ENCODE results near the gene UNC93A.
"Not testable (repeated sequence)": the region's sequence is repeated elsewhere in the genome, so short reads cannot be mapped to it uniquely, and the experiment has no call there.

The UNC93A gene

DNA sequence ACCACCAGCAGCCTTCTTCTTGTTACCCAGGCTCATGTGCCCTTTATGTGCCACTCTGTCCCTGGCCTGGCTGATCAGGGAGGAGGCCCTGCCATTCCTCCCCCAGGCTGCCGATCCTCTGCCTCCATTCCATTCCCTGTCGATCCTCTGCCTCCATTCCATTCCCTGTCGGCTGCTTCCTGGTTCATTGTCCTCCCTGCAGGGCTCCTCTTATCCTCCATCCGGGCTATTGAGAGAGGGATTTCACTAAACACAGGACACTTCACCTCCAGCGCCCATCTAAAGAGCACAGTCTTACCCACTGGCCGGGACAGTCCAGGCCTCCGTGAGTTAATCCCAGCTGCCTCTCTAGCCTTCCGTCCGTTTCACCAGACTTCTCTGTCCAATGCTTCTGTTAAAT, 26.1 kb downstream of the UNC93A start:
- DNase-seq: no peak

DNA sequence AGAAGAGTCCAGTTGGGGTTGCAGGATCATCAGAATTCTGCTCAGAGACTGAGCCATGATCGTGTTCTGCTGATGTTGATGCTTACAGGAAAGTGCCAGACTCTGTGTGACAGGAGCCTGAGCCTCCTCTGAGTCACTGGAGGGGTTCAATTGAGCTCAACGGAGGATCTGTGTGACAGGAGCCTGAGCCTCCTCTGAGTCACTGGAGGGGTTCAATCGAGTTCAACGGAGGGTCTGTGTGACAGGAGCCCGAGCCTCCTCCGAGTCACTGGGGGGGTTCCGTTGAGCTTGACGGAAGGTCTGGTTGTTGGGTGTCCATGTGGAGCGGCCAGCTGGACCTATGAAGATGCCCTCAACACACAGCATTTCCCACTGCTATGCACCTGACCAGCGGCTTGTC, 27.2 kb downstream of the UNC93A start:
- DNase-seq: not testable (repeated sequence)

DNA sequence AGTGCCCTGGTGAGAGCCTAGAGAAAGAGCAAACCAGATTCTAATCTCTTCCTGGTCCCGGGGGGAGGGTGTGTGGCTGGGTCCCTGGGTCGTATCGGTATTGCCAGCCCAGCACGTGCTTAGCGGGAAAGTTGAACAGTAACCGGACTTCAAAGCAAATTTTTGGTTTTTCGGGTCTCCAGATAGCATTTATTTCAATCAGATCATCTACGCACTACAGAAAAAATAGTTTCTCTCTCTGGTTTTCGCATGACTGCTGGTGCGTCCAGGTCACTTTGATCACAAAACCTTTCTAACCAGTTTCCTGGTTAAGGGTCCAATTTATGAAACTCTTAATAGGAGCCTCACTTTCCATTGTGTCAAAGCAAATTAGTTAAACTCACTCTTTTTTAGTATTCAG, 27.7 kb downstream of the UNC93A start:
- not testable (repeated sequence) for DNase-seq

DNA sequence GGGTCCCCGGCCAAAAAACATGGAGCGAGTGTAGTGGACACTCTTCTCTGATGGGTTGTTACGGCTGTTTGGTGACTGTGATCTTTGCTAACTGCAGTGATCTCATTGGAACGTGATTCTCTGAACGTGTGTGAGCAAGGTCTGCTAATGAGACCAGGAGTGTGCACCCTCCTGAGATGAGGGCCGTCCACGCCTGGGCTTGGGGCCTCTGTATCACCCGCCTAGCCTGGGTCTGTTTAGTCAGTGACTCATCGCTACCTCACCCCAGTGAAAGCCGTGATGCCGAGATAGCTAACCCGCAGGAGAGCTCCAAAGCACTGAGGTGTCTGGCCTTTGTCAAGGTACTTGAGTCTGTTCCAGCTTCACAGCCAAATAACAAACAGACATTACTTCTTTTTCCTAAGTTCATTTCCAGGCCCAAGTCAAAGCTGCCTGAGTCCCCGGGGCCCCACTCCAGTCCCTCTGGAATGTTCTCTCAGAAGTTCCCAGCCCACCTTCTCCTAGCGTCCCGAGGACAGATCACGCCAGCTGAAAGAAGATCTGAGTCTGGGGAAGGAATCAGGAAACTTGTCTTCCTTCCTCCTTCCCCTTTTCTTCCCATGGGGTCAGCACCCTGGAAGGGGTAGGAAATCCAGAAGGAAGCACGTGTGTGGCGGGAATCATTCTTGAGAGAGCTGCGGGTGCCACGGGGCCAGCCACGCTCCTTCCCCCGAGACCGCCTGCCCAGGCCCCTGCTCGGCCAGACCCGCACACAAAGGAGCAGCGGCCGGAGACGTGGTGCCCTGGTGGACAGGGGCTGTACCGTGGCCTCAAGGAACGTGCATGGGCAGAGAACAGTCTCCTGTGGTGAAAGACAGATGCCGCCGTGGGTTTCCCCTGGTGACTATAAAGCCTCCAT, 29.0 kb downstream of the UNC93A start:
- not testable (repeated sequence) for DNase-seq

DNA sequence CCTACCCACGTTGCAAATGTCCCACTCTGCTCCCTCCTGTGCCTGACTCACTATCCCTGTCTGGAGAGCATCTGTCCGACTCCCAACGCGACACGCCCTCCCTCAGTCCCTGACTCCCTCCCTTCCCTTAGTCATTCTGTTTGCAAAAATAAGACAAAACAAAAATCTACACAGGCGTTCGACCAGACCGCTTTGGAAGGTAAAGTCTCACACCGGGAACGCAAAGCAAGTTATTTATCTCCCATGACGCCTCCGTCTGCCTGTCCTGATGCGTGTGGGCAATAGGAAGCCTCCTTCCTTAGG, 29.6 kb downstream of the UNC93A start:
- not testable (repeated sequence) for DNase-seq

DNA sequence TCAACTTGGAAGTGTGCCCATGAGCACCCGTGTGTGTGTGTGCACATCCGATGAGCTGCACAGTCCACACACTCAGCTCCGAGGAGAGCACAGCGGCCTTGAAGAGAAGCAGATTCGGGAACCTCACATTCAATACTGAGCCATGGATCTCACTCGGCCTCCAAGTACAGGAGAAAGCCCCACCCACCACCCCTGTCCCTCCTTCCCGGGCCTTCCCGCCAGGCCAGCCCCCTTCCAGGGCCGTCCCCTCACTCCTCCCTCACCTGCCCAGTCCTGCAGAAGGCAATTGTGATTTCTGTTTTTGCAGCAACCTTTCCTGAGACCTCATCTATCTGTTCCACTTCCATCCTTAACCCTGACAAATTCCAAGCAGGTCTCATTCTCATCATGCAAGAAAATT, 30.1 kb downstream of the UNC93A start:
- not testable (repeated sequence) for DNase-seq

DNA sequence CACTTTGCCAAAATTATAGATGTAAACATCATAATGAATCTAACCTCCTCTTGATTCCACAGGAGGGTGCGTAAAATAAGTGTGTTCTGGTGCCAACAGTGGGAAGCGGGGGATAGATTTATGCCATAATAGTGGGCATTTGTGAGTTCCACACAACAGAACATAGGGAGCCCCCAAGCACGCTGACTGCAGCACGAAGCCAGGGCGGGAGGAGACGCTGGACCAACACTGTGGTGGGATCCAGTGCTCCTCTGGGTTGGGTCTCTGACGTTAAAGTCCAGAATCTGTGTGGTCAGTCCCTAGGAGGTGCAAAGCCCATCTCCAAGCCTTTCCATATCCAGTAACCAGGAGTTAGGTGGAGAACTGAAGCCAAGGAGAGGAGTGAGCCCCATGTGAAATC, 32.0 kb downstream of the UNC93A start:
- DNase-seq: no peak

DNA sequence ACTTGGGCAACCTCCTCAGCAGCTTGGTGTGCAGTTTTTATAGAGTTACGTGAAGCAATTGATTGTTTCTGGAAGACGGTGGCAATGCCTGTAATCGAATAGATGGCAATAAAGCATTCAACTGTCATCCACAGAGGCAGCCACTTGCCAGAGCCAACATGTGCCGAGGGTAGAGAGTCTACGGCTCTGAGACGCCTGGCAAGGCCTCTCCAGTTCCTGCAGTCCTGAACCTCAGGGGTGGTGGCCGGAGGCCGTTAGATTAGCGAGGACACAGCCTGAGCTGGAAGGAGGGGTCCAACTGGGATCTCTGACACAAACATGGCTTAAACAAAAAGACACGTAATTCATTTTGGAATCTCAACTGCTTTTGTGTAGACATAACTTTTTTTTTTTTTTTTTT, 33.0 kb downstream of the UNC93A start:
- DNase-seq: no peak

DNA sequence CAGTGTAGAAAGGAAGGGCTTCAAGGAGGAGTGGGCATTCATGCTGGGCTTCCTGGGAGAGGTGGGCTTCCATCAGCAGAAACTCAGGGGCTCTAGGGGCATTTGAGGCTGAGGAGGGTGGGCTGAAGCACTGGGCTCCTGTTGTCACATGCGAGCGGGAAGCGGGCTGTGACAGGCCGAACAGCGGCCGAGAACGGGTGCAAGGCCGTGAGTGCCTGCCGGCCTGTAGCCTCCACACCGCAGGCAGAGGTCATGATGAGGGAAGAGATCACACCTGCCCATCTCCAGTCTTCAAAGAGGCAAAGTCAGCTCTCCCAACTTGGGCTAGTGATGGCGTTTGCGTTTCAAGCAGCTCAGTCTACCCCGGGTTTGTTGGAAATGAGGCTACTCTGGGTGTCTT, 34.7 kb downstream of the UNC93A start:
- no peak for DNase-seq

DNA sequence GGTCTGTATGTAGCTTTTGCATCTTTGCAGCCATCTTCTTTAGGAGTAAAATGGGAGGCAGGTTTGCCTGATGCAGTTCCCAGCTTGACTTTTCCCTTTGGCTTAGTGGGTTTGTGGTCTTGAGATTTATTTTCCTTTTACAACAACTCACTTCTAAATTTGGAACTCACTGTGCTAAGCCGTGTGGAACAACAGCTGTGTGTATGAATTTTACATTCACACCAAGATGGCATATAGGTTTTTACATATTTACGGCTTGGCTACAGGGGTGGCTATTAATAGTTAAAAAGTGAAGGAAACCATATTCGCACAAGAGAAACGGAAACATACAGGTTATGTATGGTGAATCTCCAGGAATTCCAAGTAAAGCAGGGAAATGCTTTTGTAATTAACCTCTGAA, 36.3 kb downstream of the UNC93A start:
- DNase-seq: no peak

DNA sequence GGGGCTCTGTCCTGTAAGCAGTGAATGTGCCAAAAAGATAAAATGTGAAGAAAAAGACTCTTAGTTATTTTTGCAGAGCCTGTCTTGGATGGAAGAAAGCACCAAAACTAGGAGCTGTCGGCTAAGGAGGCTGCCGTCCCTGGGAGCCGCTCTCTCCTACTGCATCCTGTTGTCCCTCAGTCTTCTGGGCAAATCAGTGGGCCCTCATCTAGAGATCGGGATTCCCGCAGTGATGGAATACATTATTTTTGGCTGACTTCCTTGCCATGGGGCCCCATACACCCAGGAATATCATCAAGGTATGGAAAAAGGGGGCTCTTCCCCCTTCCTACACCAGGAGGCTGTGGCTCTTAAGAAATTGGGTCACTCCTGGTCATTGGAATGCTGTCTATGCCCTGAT, 37.0 kb downstream of the UNC93A start:
- no peak for DNase-seq

DNA sequence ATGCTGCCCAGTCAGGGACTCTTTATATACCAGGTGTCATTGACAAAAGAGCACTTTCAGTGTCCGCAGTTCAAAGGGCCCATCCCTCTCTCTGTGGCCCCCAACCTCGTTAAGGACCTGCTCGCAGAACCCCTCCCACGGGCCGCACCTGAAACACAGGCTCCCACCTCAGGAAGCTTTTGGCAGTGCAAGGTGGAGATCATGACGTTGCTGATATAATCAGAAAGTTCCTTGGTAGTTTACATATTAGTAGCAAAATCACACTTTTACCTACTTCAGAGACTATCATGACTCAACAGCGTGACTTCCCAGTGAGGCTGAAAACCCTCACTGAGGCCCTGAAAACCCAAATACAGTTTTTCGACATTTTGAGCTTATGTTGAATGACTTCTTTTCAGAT, 37.9 kb downstream of the UNC93A start:
- DNase-seq: no peak

DNA sequence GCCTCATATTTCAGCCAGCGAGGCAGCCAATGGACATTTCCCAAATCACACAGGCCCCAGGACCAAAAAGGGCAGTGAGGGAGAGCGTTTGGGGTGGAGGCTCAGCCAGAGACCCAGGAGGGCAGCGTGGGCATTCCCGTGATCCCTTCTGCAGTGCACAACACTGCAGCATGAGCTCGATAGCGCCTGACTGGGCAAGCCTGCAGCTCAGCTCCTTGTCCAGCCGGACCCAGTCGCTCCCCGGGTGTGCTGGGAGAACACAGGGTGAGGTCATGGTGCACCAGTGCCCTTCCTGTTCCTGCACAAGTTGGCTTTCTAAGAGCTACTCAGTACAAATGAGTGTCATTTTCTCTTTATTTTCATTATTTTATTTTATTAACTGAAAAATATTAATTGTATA, 39.6 kb downstream of the UNC93A start:
- no peak for DNase-seq

DNA sequence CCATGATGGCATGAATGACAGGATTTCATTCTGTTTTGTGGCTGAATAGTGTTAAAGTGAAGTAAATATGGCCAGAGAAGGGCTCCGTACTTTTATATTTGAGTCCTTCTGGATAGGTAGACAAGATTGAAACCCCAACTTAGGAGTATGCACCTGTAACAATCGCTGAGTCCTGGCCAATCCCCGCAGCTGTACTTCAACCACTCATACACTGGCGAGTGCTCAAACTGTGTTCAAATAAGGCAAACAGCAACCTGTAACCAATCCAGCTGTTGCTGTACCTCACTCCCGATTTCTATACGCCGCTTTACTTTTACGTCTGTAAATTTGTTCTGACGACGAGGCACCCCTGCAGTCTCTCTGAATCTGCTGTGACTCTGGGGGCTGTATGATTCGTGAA, 40.5 kb downstream of the UNC93A start:
- DNase-seq: no peak

DNA sequence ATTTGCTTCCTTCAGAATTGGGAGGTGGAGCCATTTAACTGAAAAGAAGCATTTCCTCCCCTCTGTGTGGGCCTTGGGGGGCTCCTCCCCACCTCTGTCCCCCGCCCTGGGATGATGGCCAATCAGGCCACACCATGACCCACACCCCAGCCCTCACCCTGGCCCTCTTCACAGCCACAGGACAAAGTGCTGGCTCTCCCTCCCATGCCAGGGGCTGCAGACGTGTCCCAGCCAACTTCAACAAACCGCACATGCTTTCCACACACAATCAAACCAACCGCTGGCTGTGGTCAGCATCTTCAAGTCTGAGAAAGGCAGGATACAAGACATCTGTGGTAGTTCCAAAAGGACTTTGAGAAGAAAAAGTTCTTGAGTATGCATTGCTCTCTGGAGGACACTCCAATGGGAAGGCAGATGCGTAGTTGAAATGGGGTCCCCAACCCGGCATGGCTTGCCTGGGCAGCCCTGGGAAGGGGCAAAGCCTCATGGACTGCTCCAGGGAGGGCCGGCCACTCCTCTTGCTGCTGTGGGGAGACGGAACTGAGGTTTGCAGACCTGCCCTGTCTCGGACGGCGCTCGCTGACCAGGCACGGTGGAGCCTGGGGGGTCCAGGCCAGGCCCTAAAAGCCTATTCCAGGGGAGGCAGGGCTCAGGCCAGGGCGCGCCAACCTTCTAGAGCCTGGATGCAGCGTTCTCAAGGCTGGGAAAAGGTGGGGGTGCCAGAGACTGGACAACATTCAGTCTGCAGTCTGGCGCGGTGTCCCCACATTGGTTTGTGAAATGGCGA, 45.9 kb downstream of the UNC93A start:
- DNase-seq: no peak

DNA sequence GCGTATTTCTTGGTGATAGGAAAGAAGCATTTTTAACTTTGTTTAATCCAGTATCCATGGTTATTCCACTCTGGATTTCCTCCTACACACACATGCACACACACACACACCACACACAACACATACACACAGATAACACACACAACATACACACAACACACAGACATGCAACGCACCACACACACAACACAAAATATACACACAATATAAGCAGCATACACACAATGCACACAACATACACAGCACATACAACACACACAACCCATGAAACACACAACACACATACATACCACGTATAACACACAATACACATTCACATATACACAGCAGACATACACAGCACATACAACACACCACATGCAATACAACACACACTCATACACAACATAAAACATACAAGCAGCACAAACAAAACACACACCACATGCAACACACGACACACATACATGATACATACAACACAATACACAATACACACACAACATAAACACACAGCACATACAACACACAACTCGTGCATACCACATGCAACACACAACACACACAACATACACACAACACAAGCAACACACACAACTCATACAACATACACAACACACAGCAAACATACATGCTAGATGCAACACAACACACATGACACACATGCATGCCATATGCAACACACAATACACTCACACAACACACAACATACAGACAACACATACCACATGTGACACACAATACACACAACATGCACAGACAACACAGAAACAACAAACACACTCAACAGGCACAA, 46.7 kb downstream of the UNC93A start:
- no peak for DNase-seq

DNA sequence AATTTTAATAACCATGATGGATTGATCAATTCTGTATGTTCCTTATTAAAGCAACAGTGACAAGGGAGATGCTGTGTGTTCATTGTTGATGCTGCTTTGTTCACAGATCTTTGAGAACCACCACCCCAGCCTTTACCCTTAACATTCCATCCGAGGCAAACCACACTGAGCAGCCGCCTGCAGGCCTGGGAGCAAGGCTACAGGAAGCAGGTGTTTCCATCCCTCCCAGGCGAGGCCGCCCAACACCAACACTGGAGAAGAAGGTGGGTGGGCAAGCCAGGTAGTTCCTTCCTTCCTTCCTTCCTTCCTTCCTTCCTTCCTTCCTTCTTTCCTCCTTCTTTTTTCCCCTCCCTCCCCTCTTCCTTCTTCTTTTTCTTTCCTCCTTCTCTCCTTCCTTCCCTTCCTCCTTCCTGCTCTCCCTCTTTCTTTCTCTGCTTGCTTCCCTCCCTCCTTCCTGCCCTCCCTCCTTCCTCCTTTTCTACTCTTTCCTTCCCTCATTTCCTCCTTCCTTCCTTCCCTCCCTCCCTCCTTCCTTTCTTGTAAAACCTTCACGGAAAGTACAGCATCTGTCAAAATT, 47.5 kb downstream of the UNC93A start:
- no peak for DNase-seq

DNA sequence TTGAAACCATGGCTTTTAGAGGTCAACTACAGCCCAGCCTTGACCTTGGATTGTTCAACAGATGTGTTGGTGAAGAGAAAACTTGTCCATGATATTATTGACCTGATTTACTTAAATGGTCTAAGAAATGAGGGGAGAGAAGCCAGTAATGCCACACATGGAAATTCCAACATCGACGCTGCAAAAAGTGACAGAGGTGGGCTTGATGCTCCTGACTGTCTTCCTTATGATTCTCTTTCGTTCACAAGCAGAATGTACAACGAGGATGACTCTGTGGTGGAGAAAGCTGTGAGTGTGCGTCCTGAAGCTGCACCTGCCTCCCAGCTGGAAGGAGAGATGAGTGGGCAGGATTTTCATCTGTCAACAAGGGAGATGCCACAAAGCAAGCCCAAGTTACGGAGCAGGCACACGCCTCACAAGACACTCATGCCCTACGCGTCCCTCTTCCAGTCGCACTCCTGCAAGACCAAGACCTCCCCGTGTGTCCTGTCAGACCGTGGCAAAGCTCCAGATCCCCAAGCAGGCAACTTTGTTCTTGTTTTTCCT, 50.0 kb downstream of the UNC93A start:
- peak; percentile 53 for DNase-seq

DNA sequence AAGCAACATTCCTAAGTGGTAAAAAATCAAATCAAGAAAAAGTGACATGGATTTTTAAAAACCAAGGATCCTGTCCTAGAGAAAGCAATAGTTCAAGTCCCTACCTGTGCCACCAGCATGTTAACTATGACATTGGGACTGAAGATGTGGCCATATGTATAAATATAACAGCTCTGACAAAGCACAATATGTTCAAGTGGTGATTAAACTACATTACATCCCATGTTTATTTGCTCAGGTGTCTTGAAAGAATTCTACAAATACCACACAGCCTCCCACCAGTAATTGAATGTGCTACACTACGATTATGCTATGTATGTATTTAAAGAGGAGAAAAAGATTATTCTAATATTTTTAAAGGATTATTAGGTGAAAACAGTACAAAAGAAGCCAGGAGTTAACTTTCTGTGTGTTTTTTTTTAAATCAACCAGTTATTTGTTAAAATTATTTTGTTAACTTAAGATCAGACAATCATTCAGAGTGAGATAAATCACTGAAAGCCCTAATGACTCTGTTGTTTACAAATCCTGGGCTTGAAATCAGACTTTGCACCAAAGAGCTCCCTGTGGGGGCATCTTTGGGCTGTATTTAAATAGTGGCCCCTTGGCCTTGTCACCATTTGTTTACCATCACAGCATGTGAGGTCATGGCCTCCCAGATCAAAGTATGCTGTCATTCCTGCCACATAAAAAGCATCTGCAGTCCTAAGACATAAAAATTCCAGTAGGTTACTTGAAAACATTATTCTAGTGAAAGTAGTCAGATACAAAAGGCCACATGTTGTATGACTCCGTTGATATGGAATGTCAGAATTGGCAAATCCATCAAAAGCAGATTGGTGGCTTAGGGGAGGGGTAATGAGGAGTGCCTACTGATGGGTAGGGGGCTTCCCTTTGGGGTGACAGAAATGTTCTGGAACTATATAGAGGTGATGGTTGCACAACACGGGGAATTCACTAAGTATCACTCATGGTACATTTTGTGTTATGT, 50.8 kb downstream of the UNC93A start:
- peak; percentile 40 for DNase-seq

DNA sequence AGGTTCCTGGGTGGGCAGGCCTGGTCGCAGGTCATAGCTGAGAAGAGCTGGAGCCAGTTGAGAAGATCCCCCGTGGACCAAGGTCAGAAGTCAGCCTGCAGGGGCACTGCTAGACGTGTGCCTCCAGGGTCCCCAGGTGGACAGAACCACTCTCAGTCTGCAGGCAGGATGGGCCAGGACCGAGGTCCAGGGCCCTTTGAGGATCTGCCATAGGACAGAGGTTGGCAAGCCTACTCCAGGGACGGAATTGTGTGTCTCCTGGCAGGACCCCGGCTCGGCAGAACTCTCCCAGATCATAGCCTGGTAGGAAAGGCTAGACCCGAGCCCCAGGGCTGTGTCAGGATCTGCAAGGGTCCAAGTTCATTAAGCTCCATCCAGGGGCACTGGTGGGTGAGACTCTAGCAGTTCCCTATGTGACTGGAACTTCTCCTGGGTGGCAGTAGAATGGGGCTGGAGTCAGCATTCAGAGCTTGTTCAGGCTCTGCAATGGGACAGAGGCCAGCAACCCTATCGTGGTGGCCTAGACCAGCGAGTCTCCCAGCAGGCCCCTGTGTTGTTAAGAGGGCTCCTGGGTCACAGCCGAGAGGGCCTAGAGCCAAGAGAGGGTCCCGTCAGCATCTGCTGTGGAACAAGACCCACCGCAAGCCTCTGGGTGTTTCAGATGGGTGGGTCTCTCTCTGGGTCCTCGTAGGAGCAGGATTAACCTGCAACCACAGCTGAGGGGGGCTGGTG, 51.9 kb downstream of the UNC93A start:
- DNase-seq: no peak

DNA sequence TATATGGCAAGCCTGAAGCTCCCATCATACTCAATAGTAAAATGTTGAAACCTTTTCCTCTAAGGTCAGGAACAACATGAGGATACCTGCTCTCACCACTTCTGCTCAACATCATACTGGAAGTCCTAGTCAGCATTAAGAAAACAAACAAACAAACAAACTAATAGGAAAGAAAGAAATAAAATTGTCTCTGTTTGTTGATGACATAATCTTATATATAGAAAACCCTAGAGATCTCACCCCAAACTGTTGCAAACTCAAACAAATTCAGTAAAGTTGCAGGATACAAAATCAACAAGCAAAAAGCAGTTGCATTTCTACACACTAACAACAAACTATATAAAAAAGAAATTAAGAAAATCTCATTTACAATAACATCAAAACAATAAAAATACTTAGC, 54.2 kb downstream of the UNC93A start:
- DNase-seq: no peak

All from NCI-H187 treated with DMSO at 0.1 percent for 48 hours (cell line).